ENCODE data around the gene DCDC1. TPM values are rescaled to one million over a fixed set of nuclear protein-coding genes. Genes with fewer than 3 reads are reported as not detected.

DCDC1 gene
- total and polyA plus RNA-seq, 2 donors from 2014 or later: 0.39 to 6.6 TPM

DNA sequence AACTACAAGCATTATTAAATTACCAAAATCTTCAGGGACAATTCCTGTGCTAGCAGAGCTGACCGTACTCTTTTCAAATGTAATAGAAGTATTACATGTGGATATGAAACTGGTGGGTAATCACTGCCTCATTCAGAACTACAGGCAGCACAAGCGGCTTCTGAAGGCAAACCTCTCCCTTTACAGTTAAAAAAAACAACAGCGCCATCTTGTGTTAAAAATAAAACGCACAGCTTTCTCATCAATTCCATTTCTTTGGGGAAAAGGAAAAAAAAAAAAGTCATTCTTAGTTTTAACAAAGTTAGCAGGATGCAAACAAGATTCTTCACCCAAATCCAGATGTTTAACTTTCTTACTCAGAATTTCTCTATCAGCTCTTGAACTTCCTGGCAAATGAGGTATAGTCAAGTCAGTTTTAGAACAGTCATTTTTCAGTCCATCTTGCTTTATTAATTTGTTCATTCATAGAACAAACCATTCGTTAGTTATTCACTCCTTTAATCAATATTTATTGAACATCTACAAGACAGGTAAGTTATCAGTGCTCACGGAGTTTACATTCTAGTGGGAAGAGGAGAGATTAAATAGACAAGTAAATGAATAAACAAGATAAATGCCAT is 451.6 kb downstream of the DCDC1 start:
- intact Hi-C loops (cut with DNase I): loop anchor here (10.0 kb wide), 1 partner anchor 573 kb away; no protein-coding TSS in a partner anchor
- no peaks in the 10 kb centered on the region for H3K4me1 ChIP-seq (ENCODE audit: control insufficient read depth in 2 of 3, insufficient read depth in 2 of 3, low read depth in 1 of 3, low read length in 3 of 3)
- H3K36me3 ChIP-seq (ENCODE audit: control insufficient read depth in 2 of 3, insufficient read depth in 3 of 3, low read length in 3 of 3): no peaks in the 10 kb centered on the region
- FAIRE-seq (peak; percentile 95), DNase-seq (peak in 3 of 5 donors; percentile 23 to 84 (median 79))
- no peak overlapping the region for H3K4me3 ChIP-seq (ENCODE audit: low read length in 3 of 3)
- TF ChIP-seq, protein P1, sequence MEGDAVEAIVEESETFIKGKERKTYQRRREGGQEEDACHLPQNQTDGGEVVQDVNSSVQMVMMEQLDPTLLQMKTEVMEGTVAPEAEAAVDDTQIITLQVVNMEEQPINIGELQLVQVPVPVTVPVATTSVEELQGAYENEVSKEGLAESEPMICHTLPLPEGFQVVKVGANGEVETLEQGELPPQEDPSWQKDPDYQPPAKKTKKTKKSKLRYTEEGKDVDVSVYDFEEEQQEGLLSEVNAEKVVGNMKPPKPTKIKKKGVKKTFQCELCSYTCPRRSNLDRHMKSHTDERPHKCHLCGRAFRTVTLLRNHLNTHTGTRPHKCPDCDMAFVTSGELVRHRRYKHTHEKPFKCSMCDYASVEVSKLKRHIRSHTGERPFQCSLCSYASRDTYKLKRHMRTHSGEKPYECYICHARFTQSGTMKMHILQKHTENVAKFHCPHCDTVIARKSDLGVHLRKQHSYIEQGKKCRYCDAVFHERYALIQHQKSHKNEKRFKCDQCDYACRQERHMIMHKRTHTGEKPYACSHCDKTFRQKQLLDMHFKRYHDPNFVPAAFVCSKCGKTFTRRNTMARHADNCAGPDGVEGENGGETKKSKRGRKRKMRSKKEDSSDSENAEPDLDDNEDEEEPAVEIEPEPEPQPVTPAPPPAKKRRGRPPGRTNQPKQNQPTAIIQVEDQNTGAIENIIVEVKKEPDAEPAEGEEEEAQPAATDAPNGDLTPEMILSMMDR (IDR thresholded peaks at IDR 0.05; ENCODE audit: borderline replicate concordance, extremely low read depth, insufficient read depth): peak; percentile 65
- no peak overlapping the region for H3K27ac ChIP-seq (ENCODE audit: low read depth in 2 of 2, low read length in 2 of 2)
- no peak overlapping the region for H3K9ac ChIP-seq (ENCODE audit: low read length in 3 of 3)
- no peaks in the 10 kb centered on the region for H3K27me3 ChIP-seq (ENCODE audit: control insufficient read depth, insufficient read depth, low read length)
- no peaks in the 10 kb centered on the region for H3K9me3 ChIP-seq (ENCODE audit: control insufficient read depth in 2 of 3, insufficient read depth in 1 of 3, low read length in 3 of 3)

GRCh38 chr11:30917266-30917665 is 452.3 kb downstream of the DCDC1 start:
- Histone ChIP-seq H3K27ac (ENCODE audit: low read depth in 2 of 2, low read length in 2 of 2) (no peak overlapping the region), H3K4me1 (ENCODE audit: control insufficient read depth in 2 of 3, insufficient read depth in 2 of 3, low read depth in 1 of 3, low read length in 3 of 3) (no peaks in the 10 kb centered on the region), H3K36me3 (ENCODE audit: control insufficient read depth in 2 of 3, insufficient read depth in 3 of 3, low read length in 3 of 3) (no peaks in the 10 kb centered on the region), H3K27me3 (ENCODE audit: control insufficient read depth, insufficient read depth, low read length) (no peaks in the 10 kb centered on the region), H3K9ac (ENCODE audit: low read length in 3 of 3) (no peak overlapping the region), H3K4me3 (ENCODE audit: low read length in 3 of 3) (no peak overlapping the region), H3K9me3 (ENCODE audit: control insufficient read depth in 2 of 3, insufficient read depth in 1 of 3, low read length in 3 of 3) (no peaks in the 10 kb centered on the region)
- FAIRE-seq (no peak), DNase-seq (no peak)
- intact Hi-C loops (cut with DNase I): loop anchor here (10.0 kb wide), 1 partner anchor 572 kb away; no protein-coding TSS in a partner anchor
- TF ChIP-seq, protein P1 (IDR thresholded peaks at IDR 0.05; ENCODE audit: borderline replicate concordance, extremely low read depth, insufficient read depth): no peak

- Histone ChIP-seq H3K9me3 (ENCODE audit: control insufficient read depth in 2 of 3, insufficient read depth in 1 of 3, low read length in 3 of 3) (no peaks in the 10 kb centered on the region), H3K4me1 (ENCODE audit: control insufficient read depth in 2 of 3, insufficient read depth in 2 of 3, low read depth in 1 of 3, low read length in 3 of 3) (no peaks in the 10 kb centered on the region), H3K9ac (ENCODE audit: low read length in 3 of 3) (no peak overlapping the region), H3K27ac (ENCODE audit: low read depth in 2 of 2, low read length in 2 of 2) (no peak overlapping the region), H3K36me3 (ENCODE audit: control insufficient read depth in 2 of 3, insufficient read depth in 3 of 3, low read length in 3 of 3) (no peaks in the 10 kb centered on the region), H3K4me3 (ENCODE audit: low read length in 3 of 3) (no peak overlapping the region), H3K27me3 (ENCODE audit: control insufficient read depth, insufficient read depth, low read length) (no peaks in the 10 kb centered on the region)
- TF ChIP-seq, protein P1 (IDR thresholded peaks at IDR 0.05; ENCODE audit: borderline replicate concordance, extremely low read depth, insufficient read depth): no peak
- intact Hi-C loops (cut with DNase I): loop anchor here (10.0 kb wide), 1 partner anchor 572 kb away; no protein-coding TSS in a partner anchor
- FAIRE-seq: no peak
- DNase-seq: no peak
Measured at GRCh38 chr11:30916764-30917163, 452.8 kb downstream of the DCDC1 start.

Data from kidney (tissue), 14 donors.